Skeletal muscle cell (primary cell): Measurements from ENCODE around the gene FAM149B1.
A peak's percentile ranks its signal among the peaks of the same experiment; 100 is the strongest.

Source experiments
- DNase-seq: peaks from one replicate; pipeline ENCODE4 v3.0.0-alpha.2; 2010; ENCODE audit warnings: low read depth
- H3K4me3 ChIP-seq: 2 replicates; pipeline ENCODE4 v1.5.1; 2011; ENCODE audit warnings: low read depth, mild to moderate bottlenecking, control low read depth, low read length, moderate library complexity

Gene FAM149B1

GRCh38 chr10:73261362-73261995 is 93.6 kb downstream of the FAM149B1 start:
- no peak overlapping the region for H3K4me3 ChIP-seq
- no peak for DNase-seq

- peak; percentile 66 for DNase-seq
- H3K4me3 ChIP-seq: no peak overlapping the region
Measured at GRCh38 chr10:73262105-73262730, 94.3 kb downstream of the FAM149B1 start.

- H3K4me3 ChIP-seq: no peak overlapping the region
- no peak for DNase-seq
Measured at GRCh38 chr10:73262880-73263555, 95.1 kb downstream of the FAM149B1 start.

GRCh38 chr10:73263693-73264347 is 95.9 kb downstream of the FAM149B1 start:
- DNase-seq: no peak
- no peak overlapping the region for H3K4me3 ChIP-seq

GRCh38 chr10:73264423-73264822 is 96.5 kb downstream of the FAM149B1 start:
- H3K4me3 ChIP-seq: no peak overlapping the region
- no peak for DNase-seq

GRCh38 chr10:73281097-73281496 is 113.2 kb downstream of the FAM149B1 start:
- no peak overlapping the region for H3K4me3 ChIP-seq
- no peak for DNase-seq

GRCh38 chr10:73287441-73287840 is 119.5 kb downstream of the FAM149B1 start:
- no peak overlapping the region for H3K4me3 ChIP-seq
- DNase-seq: no peak

- no peak for DNase-seq
- H3K4me3 ChIP-seq: no peak overlapping the region
Measured at GRCh38 chr10:73289958-73290357, 122.0 kb downstream of the FAM149B1 start.

- no peak for DNase-seq
- H3K4me3 ChIP-seq: no peak overlapping the region
Measured at GRCh38 chr10:73293461-73293860, 125.5 kb downstream of the FAM149B1 start.
